GM19043 (cell line): ENCODE data around the gene TBC1D19.

Experiments used
- ATAC-seq: cut with Tn5 transposase; IDR thresholded peaks from one replicate; pipeline ENCODE4 v1.9.1; 2021; ENCODE audit warnings: low read depth; ENCODE audit not compliant: unreplicated experiment

TBC1D19 gene

GRCh38 chr4:26772096-26772873 is 188.4 kb downstream of the TBC1D19 start:
- no peak for ATAC-seq

DNA sequence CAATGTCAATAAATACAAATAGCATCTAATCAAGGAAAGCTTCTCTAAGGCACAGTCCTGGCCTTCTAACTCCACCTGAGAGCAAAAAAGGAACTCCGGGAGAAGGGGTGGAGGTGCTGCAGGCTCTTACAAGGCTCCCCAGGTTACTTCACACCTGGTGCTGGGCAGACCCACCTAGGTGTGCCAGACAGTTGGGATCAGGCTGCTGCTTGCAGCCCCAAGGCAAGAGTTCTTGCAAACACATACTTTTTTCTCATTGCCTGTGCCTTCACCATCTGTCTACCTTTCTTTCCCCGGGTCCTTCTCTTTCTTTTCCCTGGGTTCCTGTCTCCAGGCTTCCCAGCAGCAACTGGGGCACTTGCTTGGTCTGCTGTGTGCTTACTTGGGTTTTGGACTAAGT is 195.3 kb downstream of the TBC1D19 start:
- ATAC-seq, result no peak

GRCh38 chr4:26779674-26780073 is 195.8 kb downstream of the TBC1D19 start:
- no peak for ATAC-seq

GRCh38 chr4:26780539-26780938 is 196.7 kb downstream of the TBC1D19 start:
- peak; percentile 81 for ATAC-seq

DNA sequence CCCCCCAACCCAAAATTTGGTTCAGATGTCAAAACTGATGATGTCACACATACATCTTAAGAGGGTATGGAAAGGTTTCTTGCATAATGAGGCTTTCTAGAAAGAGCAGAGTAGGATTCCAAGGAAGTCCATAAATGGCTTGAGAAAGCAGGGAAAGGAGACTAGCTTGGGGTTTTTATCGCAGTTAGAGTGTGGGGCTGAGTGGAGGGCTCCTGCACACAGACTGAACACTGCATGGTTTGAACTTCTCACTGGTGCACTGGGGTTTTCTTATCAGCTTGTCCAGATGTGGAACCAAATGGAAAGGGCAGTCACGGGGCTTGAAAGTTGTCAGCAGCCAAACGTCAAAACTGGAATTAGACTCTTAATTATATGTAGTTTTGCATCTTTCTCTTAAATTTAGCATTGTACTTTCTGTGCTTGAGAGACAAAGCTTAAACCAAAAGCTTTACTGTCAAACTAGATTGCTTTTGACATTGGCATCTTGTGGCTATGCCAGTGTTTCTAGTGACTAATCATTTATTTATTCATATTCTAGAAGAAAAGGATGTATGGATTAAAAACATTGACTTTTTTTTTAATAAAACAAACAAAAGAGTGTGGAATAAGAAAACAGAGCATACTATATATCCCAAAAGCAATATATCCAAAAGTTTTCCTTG is 198.4 kb downstream of the TBC1D19 start:
- no peak for ATAC-seq

- ATAC-seq, result no peak
These were observed 198.9 kb downstream of the TBC1D19 start for GRCh38 chr4:26782830-26783202.

DNA sequence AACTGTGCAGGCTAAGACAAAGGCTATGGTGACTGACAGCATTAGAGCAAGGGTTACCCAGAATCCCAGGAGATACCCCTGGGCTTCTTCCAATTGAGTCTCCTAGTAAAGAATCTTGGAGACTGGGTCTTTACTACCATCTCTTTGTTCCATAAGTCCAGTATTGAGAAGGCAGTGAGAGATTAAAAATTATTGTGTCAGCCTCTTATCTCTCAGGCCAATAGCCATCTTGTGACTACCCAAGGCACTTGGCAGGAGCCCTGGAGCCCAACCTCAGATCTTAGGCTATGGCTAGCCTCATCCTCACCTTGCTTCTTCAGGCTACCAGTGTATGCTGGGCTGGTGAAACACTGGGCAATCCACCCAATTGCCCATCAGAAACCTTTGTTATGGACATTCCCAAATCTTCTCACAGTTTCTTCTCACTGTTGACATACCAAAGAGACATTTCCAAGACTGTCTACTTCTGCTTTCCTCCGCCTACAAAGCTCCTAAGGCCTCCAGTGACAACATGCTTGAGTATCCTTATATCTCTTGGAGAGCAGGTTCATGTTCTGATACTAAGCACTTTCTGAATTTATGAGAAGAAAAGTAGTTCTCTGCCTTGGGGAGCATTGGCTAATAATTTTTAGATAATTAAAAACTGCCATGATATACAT is 200.5 kb downstream of the TBC1D19 start:
- ATAC-seq, result no peak

DNA sequence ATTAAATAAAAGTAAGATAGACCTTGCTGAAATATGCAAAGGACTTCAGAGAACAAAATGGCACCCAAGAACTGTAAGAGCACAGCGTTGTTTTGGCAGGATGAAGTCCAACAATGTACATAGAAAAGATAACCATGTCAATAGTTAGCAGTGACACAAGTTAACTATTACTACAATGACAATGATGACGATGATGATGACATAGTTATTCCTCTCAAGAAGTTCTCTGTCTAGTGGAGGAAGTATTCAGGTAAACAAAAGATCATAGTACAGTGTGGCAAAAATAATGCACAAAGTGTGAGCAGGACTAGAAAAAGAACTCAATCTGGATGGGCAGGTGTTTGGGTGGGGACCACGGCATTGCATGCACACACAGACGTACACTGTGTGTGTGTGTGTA is 201.4 kb downstream of the TBC1D19 start:
- no peak for ATAC-seq

DNA sequence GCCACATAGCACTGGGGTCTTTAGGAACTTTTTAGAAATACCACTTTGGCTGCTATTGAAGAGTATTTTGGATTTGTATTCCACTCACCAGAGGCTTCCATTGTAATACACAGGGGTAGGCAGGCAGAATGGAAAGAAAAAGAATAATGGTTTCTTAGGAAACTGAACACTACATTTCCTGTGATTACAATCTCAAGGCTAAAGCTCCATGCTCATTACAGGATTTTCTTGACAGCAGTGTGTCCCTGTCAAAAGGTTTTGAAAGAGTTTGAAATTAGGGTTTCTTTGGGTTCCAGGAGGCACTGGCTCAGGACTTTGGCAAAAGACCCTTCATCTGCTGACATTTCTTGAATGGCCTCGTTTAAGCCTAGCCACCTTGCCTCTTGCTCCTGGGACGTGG is 201.9 kb downstream of the TBC1D19 start:
- no peak for ATAC-seq

- no peak for ATAC-seq
These were observed 203.0 kb downstream of the TBC1D19 start for GRCh38 chr4:26786916-26787315.

GRCh38 chr4:26787461-26788340 is 203.8 kb downstream of the TBC1D19 start:
- peak; percentile 52 for ATAC-seq

GRCh38 chr4:26788341-26788733 is 204.5 kb downstream of the TBC1D19 start:
- ATAC-seq, result no peak

DNA sequence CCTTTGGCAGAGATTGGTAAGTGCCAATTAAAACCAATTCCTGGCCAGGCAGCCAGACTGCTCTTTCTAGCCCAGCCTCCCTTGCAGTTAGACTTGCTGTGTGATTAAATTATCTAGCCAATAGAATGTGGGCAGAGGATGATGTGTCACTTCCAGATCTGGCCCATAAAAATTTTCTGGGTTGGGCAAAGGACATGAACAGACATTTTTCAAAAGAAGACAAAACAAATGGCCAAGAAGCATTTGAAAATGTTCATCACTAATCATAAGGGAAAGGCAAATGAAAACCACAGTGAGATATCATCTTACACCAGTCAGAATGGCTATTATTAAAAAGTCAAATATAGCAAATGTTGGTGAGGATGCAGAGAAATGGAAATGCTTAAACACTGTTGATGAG is 205.3 kb downstream of the TBC1D19 start:
- no peak for ATAC-seq

DNA sequence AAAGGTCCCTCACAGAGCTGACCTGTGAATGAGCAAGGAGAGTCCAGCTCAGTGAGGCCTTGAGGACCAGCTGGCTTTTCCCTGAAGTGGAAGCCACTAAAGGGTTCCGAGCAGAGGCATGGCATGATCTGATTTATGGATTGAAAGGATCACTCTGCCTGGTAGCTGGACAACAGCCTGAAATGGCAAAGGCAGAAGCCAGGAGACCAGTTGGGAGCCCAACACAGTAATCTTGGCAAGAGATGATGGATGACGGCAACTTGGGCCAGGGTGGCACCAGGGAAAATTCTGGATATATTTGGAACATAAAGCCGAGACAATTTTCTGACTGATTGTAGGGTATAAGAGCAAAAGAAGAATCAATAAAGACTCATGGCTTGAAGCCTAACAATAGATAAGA is 207.5 kb downstream of the TBC1D19 start:
- no peak for ATAC-seq

DNA sequence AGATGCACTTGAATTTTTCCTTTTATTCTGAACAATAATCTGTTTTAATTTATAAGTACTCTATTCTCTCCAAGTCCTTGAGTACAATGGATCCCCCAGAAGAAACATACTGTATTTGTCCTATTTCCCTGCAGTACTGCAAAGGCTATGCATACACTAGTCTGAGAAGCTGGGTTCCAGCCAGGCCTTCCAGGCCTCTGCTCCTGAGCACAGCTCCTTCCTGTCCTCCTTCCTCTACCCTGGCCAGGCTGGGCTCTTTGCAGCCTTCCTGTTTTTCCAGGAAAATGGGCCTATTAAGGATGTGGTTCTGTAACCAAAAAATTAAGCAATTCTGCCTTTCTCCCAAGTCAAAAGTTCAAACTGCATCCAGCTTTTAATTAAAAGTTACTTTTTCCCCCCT is 208.8 kb downstream of the TBC1D19 start:
- no peak for ATAC-seq

DNA sequence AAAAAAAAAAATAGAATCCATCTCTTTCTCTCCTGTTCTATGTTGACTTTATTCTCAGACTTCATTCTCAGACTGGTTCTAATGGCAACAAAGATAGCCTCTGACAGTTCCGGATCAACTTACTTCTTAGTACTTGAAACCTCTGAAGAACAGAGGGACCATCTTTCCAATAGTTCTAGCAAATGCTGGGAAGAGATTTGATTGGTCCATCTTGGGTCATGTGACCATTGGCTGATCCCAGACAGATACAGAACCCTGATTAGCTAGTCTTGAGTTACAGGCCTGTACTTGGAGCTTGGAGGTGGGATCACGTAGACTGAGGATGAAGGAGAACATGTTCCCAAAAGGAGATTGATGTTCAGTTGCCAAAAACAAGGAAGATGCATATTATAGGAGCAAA is 209.9 kb downstream of the TBC1D19 start:
- ATAC-seq, result no peak

- no peak for ATAC-seq
These were observed 212.2 kb downstream of the TBC1D19 start for GRCh38 chr4:26796081-26796480.

- no peak for ATAC-seq
These were observed 218.9 kb downstream of the TBC1D19 start for GRCh38 chr4:26802790-26803189.

- no peak for ATAC-seq
These were observed 219.5 kb downstream of the TBC1D19 start for GRCh38 chr4:26803211-26803861.

DNA sequence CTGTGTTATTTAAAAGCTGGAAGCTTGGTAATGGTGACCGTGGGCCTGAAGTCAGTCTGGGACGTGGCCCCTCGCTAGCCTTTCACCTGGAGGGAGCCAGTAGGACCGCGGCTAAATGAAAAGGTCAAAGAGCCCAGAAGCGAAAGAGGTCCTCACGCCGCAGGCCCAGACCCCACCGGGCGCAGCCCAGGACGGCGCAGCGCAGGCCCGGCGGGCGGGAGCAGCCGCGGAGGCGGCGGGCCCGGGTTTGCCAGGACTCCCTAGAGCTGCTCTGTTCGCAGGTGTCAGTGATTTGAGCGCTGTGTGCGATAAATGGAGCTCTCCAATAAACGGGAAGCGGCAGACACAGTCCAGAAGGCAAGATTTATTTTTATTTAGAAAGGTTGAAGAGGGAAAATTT is 220.6 kb downstream of the TBC1D19 start:
- ATAC-seq, result no peak
